ENCODE data around the gene HDAC7. TPM values are rescaled to one million over a fixed set of nuclear protein-coding genes. Genes with fewer than 3 reads are reported as not detected.

HDAC7 gene
- total RNA-seq, 2 experiments from 2014 or later: 331 to 385 TPM

- Mint-ChIP-seq H3K4me1 (peaks cover 53% of the 10 kb centered on the region), H3K27ac (peak overlapping the region; percentile 96), H3K4me3 (peak overlapping the region; percentile 49), H3K36me3 (ENCODE audit: low read depth) (peaks cover 86% of the 10 kb centered on the region), H3K27me3 (no peaks in the 10 kb centered on the region), H3K9me3 (ENCODE audit: low read depth) (no peaks in the 10 kb centered on the region)
- intact Hi-C loops (cut with DNase I, micrococcal nuclease): loop anchor here (1.0 to 5.0 kb wide), 8 partner anchors 24 to 155 kb away; partner anchors contain the start of genes TMEM106C (in 2 of the 2), VDR (in 2 of the 2) and RPAP3 (in 1 of the 2)
- CTCF ChIA-PET: interaction anchor here (0.7 to 2.3 kb wide), 15 partner anchors 9 to 119 kb away, joined by 3 to 10 read pairs (median 4); partner anchors contain the start of genes TMEM106C and VDR
- DNase-seq: no peak
- POLR2A ChIA-PET: interaction anchor here (0.8 to 5.5 kb wide), 6 partner anchors 9 to 652 kb away, joined by 3 to 43 read pairs (median 6); partner anchors contain the start of gene VDR
- ATAC-seq: peak; percentile 5
Observed at GRCh38 chr12:47860873-47861272, 41.2 kb upstream of the HDAC7 start.

- DNase-seq (peak; percentile 74), ATAC-seq (peak; percentile 93)
- POLR2A ChIA-PET: interaction anchor here (0.8 to 5.5 kb wide), 6 partner anchors 9 to 652 kb away, joined by 3 to 43 read pairs (median 6); partner anchors contain the start of gene VDR
- Mint-ChIP-seq H3K36me3 (ENCODE audit: low read depth) (peaks cover 88% of the 10 kb centered on the region), H3K27ac (peak overlapping the region; percentile 96), H3K9me3 (ENCODE audit: low read depth) (no peaks in the 10 kb centered on the region), H3K4me3 (peak overlapping the region; percentile 49), H3K4me1 (peaks cover 53% of the 10 kb centered on the region), H3K27me3 (no peaks in the 10 kb centered on the region)
- intact Hi-C loops (cut with DNase I, micrococcal nuclease): loop anchor here (1.0 to 5.0 kb wide), 8 partner anchors 25 to 154 kb away; partner anchors contain the start of genes TMEM106C (in 2 of the 2), VDR (in 2 of the 2) and RPAP3 (in 1 of the 2)
- CTCF ChIA-PET: interaction anchor here (0.6 to 2.3 kb wide), 14 partner anchors 10 to 408 kb away, joined by 3 to 10 read pairs (median 4); partner anchors contain the start of gene VDR
Observed at GRCh38 chr12:47860279-47860841, 40.7 kb upstream of the HDAC7 start.

- ChIA-PET POLR2A (no interaction called here), CTCF (interaction anchor here (0.6 to 1.5 kb wide), 3 partner anchors 26 to 994 kb away, joined by 3 to 4 read pairs (median 3); no protein-coding TSS in a partner anchor)
- Mint-ChIP-seq H3K27ac (peak overlapping the region; percentile 96), H3K4me3 (no peak overlapping the region), H3K9me3 (ENCODE audit: low read depth) (no peaks in the 10 kb centered on the region), H3K27me3 (no peaks in the 10 kb centered on the region), H3K36me3 (ENCODE audit: low read depth) (peaks cover 77% of the 10 kb centered on the region), H3K4me1 (peaks cover 44% of the 10 kb centered on the region)
- DNase-seq (no peak), ATAC-seq (no peak)
- intact Hi-C loops (cut with DNase I, micrococcal nuclease): no loop called here
Observed at GRCh38 chr12:47858511-47859266, 39.0 kb upstream of the HDAC7 start.

- Mint-ChIP-seq H3K9me3 (ENCODE audit: low read depth) (no peaks in the 10 kb centered on the region), H3K4me3 (no peak overlapping the region), H3K27me3 (no peaks in the 10 kb centered on the region), H3K4me1 (peaks cover 43% of the 10 kb centered on the region), H3K36me3 (ENCODE audit: low read depth) (peaks cover 78% of the 10 kb centered on the region), H3K27ac (no peak overlapping the region)
- ChIA-PET CTCF (interaction anchor here (0.8 to 1.8 kb wide), 5 partner anchors 14 to 337 kb away, joined by 3 to 10 read pairs (median 4); partner anchors contain the start of gene VDR), POLR2A (no interaction called here)
- intact Hi-C loops (cut with DNase I, micrococcal nuclease): no loop called here
- DNase-seq (no peak), ATAC-seq (no peak)
Observed at GRCh38 chr12:47856721-47857575, 37.2 kb upstream of the HDAC7 start.

GRCh38 chr12:47856094-47856493, 36.4 kb upstream of the HDAC7 start:
- DNase-seq (no peak), ATAC-seq (no peak)
- ChIA-PET POLR2A (no interaction called here), CTCF (interaction anchor here (1.0 to 1.8 kb wide), 5 partner anchors 9 to 49 kb away, joined by 3 to 10 read pairs (median 4); partner anchors contain the start of gene VDR)
- Mint-ChIP-seq H3K9me3 (ENCODE audit: low read depth) (no peaks in the 10 kb centered on the region), H3K27me3 (no peaks in the 10 kb centered on the region), H3K4me3 (no peak overlapping the region), H3K36me3 (ENCODE audit: low read depth) (peaks cover 77% of the 10 kb centered on the region), H3K4me1 (peaks cover 42% of the 10 kb centered on the region), H3K27ac (no peak overlapping the region)
- intact Hi-C loops (cut with DNase I, micrococcal nuclease): no loop called here

- peaks cover 78% of the 10 kb centered on the region for H3K36me3 Mint-ChIP-seq (ENCODE audit: low read depth)
- no peak overlapping the region for H3K4me3 Mint-ChIP-seq
- H3K4me1 Mint-ChIP-seq: peaks cover 37% of the 10 kb centered on the region
- no peak overlapping the region for H3K27ac Mint-ChIP-seq
- no peaks in the 10 kb centered on the region for H3K9me3 Mint-ChIP-seq (ENCODE audit: low read depth)
- ATAC-seq (no peak), DNase-seq (no peak)
- H3K27me3 Mint-ChIP-seq: no peaks in the 10 kb centered on the region
- CTCF ChIA-PET: interaction anchor here (1.0 to 1.8 kb wide), 5 partner anchors 8 to 50 kb away, joined by 3 to 10 read pairs (median 4); partner anchors contain the start of gene VDR
- intact Hi-C loops (cut with DNase I, micrococcal nuclease): no loop called here
- POLR2A ChIA-PET: no interaction called here
Observed at GRCh38 chr12:47855502-47855901, 35.8 kb upstream of the HDAC7 start.

GRCh38 chr12:47854531-47854930, 34.8 kb upstream of the HDAC7 start:
- ChIA-PET CTCF (interaction anchor here (0.9 kb wide), 1 partner anchor 52 kb away, joined by 3 read pairs; no protein-coding TSS in a partner anchor), POLR2A (no interaction called here)
- Mint-ChIP-seq H3K27ac (no peak overlapping the region), H3K36me3 (ENCODE audit: low read depth) (peaks cover 74% of the 10 kb centered on the region), H3K9me3 (ENCODE audit: low read depth) (no peaks in the 10 kb centered on the region), H3K4me3 (no peak overlapping the region), H3K4me1 (peaks cover 27% of the 10 kb centered on the region), H3K27me3 (no peaks in the 10 kb centered on the region)
- ATAC-seq (no peak), DNase-seq (no peak)
- intact Hi-C loops (cut with DNase I, micrococcal nuclease): no loop called here

GRCh38 chr12:47852096-47852571, 32.4 kb upstream of the HDAC7 start:
- no peak overlapping the region for H3K4me3 Mint-ChIP-seq
- ChIA-PET POLR2A (no interaction called here), CTCF (interaction anchor here (0.5 to 2.7 kb wide), 5 partner anchors 13 to 109 kb away, joined by 3 to 10 read pairs (median 4); no protein-coding TSS in a partner anchor)
- H3K27me3 Mint-ChIP-seq: no peaks in the 10 kb centered on the region
- H3K4me1 Mint-ChIP-seq: peaks cover 16% of the 10 kb centered on the region
- H3K9me3 Mint-ChIP-seq (ENCODE audit: low read depth): no peaks in the 10 kb centered on the region
- no peak overlapping the region for H3K27ac Mint-ChIP-seq
- H3K36me3 Mint-ChIP-seq (ENCODE audit: low read depth): peaks cover 62% of the 10 kb centered on the region
- DNase-seq (no peak), ATAC-seq (no peak)
- intact Hi-C loops (cut with DNase I, micrococcal nuclease): no loop called here

- peaks cover 16% of the 10 kb centered on the region for H3K4me1 Mint-ChIP-seq
- peaks cover 63% of the 10 kb centered on the region for H3K36me3 Mint-ChIP-seq (ENCODE audit: low read depth)
- H3K4me3 Mint-ChIP-seq: no peak overlapping the region
- H3K27ac Mint-ChIP-seq: peak overlapping the region; percentile 12
- no peak for DNase-seq
- ChIA-PET CTCF (interaction anchor here (0.6 to 2.7 kb wide), 4 partner anchors 13 to 109 kb away, joined by 3 to 10 read pairs (median 4); no protein-coding TSS in a partner anchor), POLR2A (interaction anchor here (0.8 kb wide), 1 partner anchor 31 kb away, joined by 3 read pairs; no protein-coding TSS in a partner anchor)
- intact Hi-C loops (cut with DNase I, micrococcal nuclease): no loop called here
- no peaks in the 10 kb centered on the region for H3K27me3 Mint-ChIP-seq
- peak; percentile 25 for ATAC-seq
- H3K9me3 Mint-ChIP-seq (ENCODE audit: low read depth): no peaks in the 10 kb centered on the region
Observed at GRCh38 chr12:47851303-47851952, 31.7 kb upstream of the HDAC7 start.

Data from activated CD4-positive, alpha-beta T cell treated with anti-CD3 and anti-CD28 coated beads for 36 hours (primary cell).